Neural progenitor cell (in vitro differentiated cells): ENCODE results near the gene WSCD2. TPM values are rescaled to one million over a fixed set of nuclear protein-coding genes. Genes with fewer than 3 reads are reported as not detected.

Source experiments
- DNase-seq: peaks from one replicate; pipeline ENCODE4 v3.0.0-alpha.2; 2016; ENCODE audit warnings: low spot score
- H2AFZ ChIP-seq: fragments of 200-600 bp; sonication (generic); replicated peaks from 2 replicates; pipeline ENCODE4 v1.6.1; 2016; ENCODE audit warnings: antibody characterized with exemption
- H3F3A ChIP-seq: fragments of 200-600 bp; sonication (generic); 2 replicates; pipeline ENCODE4 v1.6.1; 2016; ENCODE audit warnings: antibody characterized with exemption, low read depth
- H3K27ac ChIP-seq: fragments of 200-600 bp; sonication (generic); 2 replicates; pipeline ENCODE4 v1.5.1; 2016; ENCODE audit warnings: mild to moderate bottlenecking
- H3K27me3 ChIP-seq: fragments of 200-600 bp; sonication (generic); 2 replicates; pipeline ENCODE4 v1.6.1; 2016; ENCODE audit warnings: mild to moderate bottlenecking, moderate library complexity
- H3K36me3 ChIP-seq: fragments of 200-600 bp; sonication (generic); 2 replicates; pipeline ENCODE4 v1.5.1; 2016
- H3K4me1 ChIP-seq: fragments of 200-600 bp; sonication (generic); 2 replicates; pipeline ENCODE4 v1.6.1; 2016; ENCODE audit warnings: mixed run types
- H3K4me2 ChIP-seq: fragments of 200-600 bp; sonication (generic); 2 replicates; pipeline ENCODE4 v1.6.1; 2016
- H3K4me3 ChIP-seq: fragments of 200-600 bp; sonication (generic); 2 replicates; pipeline ENCODE4 v1.5.1; 2016
- H3K79me2 ChIP-seq: fragments of 200-600 bp; sonication (generic); 2 replicates; pipeline ENCODE4 v1.6.1; 2016; ENCODE audit warnings: low read depth
- H3K9ac ChIP-seq: fragments of 200-600 bp; sonication (generic); 2 replicates; pipeline ENCODE4 v1.6.1; 2016
- H3K9me3 ChIP-seq: fragments of 200-600 bp; sonication (generic); 2 replicates; pipeline ENCODE4 v1.5.1; 2016; ENCODE audit warnings: low read depth
- H4K20me1 ChIP-seq: fragments of 200-600 bp; sonication (generic); 2 replicates; pipeline ENCODE4 v1.6.1; 2016; ENCODE audit warnings: low read depth
- H3K27ac Mint-ChIP-seq: 3 replicates; pipeline ENCODE4 v1.8.0; 2021; ENCODE audit warnings: mixed read lengths
- H3K27me3 Mint-ChIP-seq: 2 replicates; pipeline ENCODE4 v1.8.0; 2022; ENCODE audit warnings: low read depth, mild to moderate bottlenecking, inconsistent platforms, moderate library complexity, mixed read lengths; ENCODE audit not compliant: insufficient read depth
- H3K36me3 Mint-ChIP-seq: 3 replicates; pipeline ENCODE4 v1.8.0; 2021; ENCODE audit warnings: mixed read lengths
- H3K4me1 Mint-ChIP-seq: 3 replicates; pipeline ENCODE4 v1.8.0; 2021; ENCODE audit warnings: mixed read lengths
- H3K4me3 Mint-ChIP-seq: 3 replicates; pipeline ENCODE4 v1.8.0; 2021; ENCODE audit warnings: mild to moderate bottlenecking, moderate library complexity, mixed read lengths
- H3K9me3 Mint-ChIP-seq: 3 replicates; pipeline ENCODE4 v1.8.0; 2020; ENCODE audit warnings: mixed read lengths
- EZH2 ChIP-seq: fragments of 200-600 bp; sonication (generic); IDR thresholded peaks from 2 replicates; pipeline ENCODE4 v1.6.1; 2017; ENCODE audit warnings: antibody characterized with exemption, mild to moderate bottlenecking, moderate library complexity
- EZH2phosphoT487 ChIP-seq: fragments of 200-600 bp; sonication (generic); IDR thresholded peaks from 2 replicates; pipeline ENCODE4 v1.6.1; 2017; ENCODE audit warnings: antibody characterized with exemption
- total RNA-seq: library from RNA; depleted of rRNA; stranded (reverse); fragments of >200 nt; gene quantifications from 2 replicates; pipeline ENCODE4 v1.2.3, GENCODE V29; 2015; ENCODE audit warnings: low replicate concordance
- TF ChIP-seq, protein P1 (sequence below): fragments of 200-600 bp; sonication (generic); IDR thresholded peaks from 2 replicates; pipeline ENCODE4 v1.5.1; 2017; ENCODE audit warnings: antibody characterized with exemption, mild to moderate bottlenecking

The WSCD2 gene
- total RNA-seq, 1 donor from 2014 or later = 6.6 TPM

GRCh38 chr12:108094056-108094649, 34.9 kb upstream of the WSCD2 start:
- Histone ChIP-seq H3K9me3 (no peaks in the 10 kb centered on the region), H2AFZ (no peak overlapping the region), H3K4me1 (no peaks in the 10 kb centered on the region), H3K4me2 (no peak overlapping the region), H3K27ac (no peak overlapping the region), H4K20me1 (no peaks in the 10 kb centered on the region), H3K79me2 (no peaks in the 10 kb centered on the region), H3K9ac (no peak overlapping the region), H3K36me3 (no peaks in the 10 kb centered on the region), H3F3A (no peaks in the 10 kb centered on the region), H3K4me3 (no peak overlapping the region), H3K27me3 (no peaks in the 10 kb centered on the region)
- no peak overlapping the region for H3K4me3 Mint-ChIP-seq
- H3K36me3 Mint-ChIP-seq = no peaks in the 10 kb centered on the region
- peaks cover 20% of the 10 kb centered on the region for H3K4me1 Mint-ChIP-seq
- peaks cover 10% of the 10 kb centered on the region for H3K27me3 Mint-ChIP-seq
- no peak for DNase-seq
- TF ChIP-seq, protein P1, sequence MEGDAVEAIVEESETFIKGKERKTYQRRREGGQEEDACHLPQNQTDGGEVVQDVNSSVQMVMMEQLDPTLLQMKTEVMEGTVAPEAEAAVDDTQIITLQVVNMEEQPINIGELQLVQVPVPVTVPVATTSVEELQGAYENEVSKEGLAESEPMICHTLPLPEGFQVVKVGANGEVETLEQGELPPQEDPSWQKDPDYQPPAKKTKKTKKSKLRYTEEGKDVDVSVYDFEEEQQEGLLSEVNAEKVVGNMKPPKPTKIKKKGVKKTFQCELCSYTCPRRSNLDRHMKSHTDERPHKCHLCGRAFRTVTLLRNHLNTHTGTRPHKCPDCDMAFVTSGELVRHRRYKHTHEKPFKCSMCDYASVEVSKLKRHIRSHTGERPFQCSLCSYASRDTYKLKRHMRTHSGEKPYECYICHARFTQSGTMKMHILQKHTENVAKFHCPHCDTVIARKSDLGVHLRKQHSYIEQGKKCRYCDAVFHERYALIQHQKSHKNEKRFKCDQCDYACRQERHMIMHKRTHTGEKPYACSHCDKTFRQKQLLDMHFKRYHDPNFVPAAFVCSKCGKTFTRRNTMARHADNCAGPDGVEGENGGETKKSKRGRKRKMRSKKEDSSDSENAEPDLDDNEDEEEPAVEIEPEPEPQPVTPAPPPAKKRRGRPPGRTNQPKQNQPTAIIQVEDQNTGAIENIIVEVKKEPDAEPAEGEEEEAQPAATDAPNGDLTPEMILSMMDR = no peak
- no peak for TF ChIP-seq EZH2
- no peak for TF ChIP-seq EZH2phosphoT487
- no peaks in the 10 kb centered on the region for H3K9me3 Mint-ChIP-seq
- no peak overlapping the region for H3K27ac Mint-ChIP-seq

GRCh38 chr12:108097160-108097911, 31.8 kb upstream of the WSCD2 start:
- no peaks in the 10 kb centered on the region for H3K4me1 ChIP-seq
- no peaks in the 10 kb centered on the region for H3K79me2 ChIP-seq
- H3K4me3 Mint-ChIP-seq = no peak overlapping the region
- peaks cover 12% of the 10 kb centered on the region for H3K27me3 Mint-ChIP-seq
- H3K4me1 Mint-ChIP-seq = peaks cover 25% of the 10 kb centered on the region
- DNase-seq = no peak
- H3K4me2 ChIP-seq = no peak overlapping the region
- H3K4me3 ChIP-seq = no peak overlapping the region
- no peak overlapping the region for H3K27ac ChIP-seq
- no peaks in the 10 kb centered on the region for H3K9me3 ChIP-seq
- no peaks in the 10 kb centered on the region for H3K27me3 ChIP-seq
- no peak for TF ChIP-seq EZH2phosphoT487
- TF ChIP-seq, protein P1 = no peak
- TF ChIP-seq EZH2 = no peak
- no peak overlapping the region for H3K9ac ChIP-seq
- H4K20me1 ChIP-seq = no peaks in the 10 kb centered on the region
- H3K9me3 Mint-ChIP-seq = no peaks in the 10 kb centered on the region
- H2AFZ ChIP-seq = no peak overlapping the region
- H3F3A ChIP-seq = no peaks in the 10 kb centered on the region
- no peaks in the 10 kb centered on the region for H3K36me3 Mint-ChIP-seq
- H3K27ac Mint-ChIP-seq = no peak overlapping the region
- H3K36me3 ChIP-seq = no peaks in the 10 kb centered on the region

DNA sequence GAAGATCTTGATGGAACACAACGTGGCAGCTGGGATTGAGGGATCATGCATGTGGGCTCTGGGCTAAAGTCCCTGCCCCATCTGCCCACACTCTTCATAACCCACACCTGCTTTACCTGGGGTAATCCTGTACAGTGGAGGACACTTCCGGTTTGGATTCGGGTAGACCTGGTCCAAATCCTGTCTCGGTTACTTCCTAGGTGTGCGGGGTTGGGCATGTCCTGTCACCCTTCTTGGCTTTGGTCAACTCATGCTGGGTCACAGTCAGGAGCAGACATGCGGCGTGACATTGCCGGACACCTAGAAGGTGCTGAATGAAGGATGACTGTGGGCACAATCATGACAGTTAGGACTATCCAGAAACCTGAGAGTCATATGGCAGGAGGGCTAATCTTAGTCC, 30.7 kb upstream of the WSCD2 start:
- Histone ChIP-seq H3K4me3 (no peak overlapping the region), H3K9ac (no peak overlapping the region), H3K4me2 (no peak overlapping the region), H3K4me1 (no peaks in the 10 kb centered on the region), H3K27me3 (no peaks in the 10 kb centered on the region), H3K36me3 (no peaks in the 10 kb centered on the region), H4K20me1 (no peaks in the 10 kb centered on the region), H3K9me3 (no peaks in the 10 kb centered on the region), H3F3A (no peaks in the 10 kb centered on the region), H3K79me2 (no peaks in the 10 kb centered on the region), H2AFZ (no peak overlapping the region), H3K27ac (no peak overlapping the region)
- Mint-ChIP-seq H3K4me3 (no peak overlapping the region), H3K27me3 (peaks cover 6% of the 10 kb centered on the region), H3K36me3 (no peaks in the 10 kb centered on the region), H3K9me3 (no peaks in the 10 kb centered on the region), H3K4me1 (peaks cover 20% of the 10 kb centered on the region), H3K27ac (no peak overlapping the region)
- TF ChIP-seq EZH2phosphoT487 (no peak), EZH2 (no peak)
- TF ChIP-seq, protein P1 = no peak
- DNase-seq = no peak
